ENCODE data around the gene NRAP. TPM values are rescaled to one million over a fixed set of nuclear protein-coding genes. Genes with fewer than 3 reads are reported as not detected.
A peak's percentile ranks its signal among the peaks of the same experiment; 100 is the strongest.

Gene NRAP
- polyA plus RNA-seq, 1 of the 3 experiments (the other 2 are of a cell fraction) = not detected

DNA sequence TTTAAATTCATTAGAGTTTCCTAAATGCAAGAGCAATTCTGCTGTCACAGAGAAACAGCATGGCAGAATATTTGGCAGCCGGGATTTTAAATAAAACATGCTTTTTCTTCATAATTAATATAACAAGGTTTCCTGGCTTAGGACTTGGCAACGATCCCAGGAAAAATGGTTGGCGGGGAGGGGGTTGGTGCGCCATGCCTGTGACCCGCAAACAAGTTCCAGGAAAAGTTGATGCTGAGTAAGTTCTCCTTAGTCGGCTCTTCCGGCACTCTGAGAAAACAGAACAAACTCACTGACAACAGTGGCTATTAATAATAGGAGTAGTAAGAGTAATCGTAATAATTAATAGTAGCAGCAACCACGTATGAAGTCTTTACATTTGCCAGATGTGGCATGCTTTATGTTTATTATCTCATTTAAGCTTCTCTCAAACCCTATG is 106.4 kb downstream of the NRAP start:
- no peaks in the 10 kb centered on the region for H4K20me1 ChIP-seq (ENCODE audit: insufficient read depth)
- TF ChIP-seq POLR2AphosphoS5 (IDR thresholded peaks at IDR 0.05; ENCODE audit: low read depth, low read length) = no peak
- TF ChIP-seq RCOR1 (IDR thresholded peaks at IDR 0.05; ENCODE audit: low read length) = 0 out of 2 replicates have a peak, but pooled peaks have one; percentile 25
- TF ChIP-seq NFIC (IDR thresholded peaks at IDR 0.05; ENCODE audit: borderline replicate concordance) = peak; percentile 75
- no peak for TF ChIP-seq GATA2 (CRISPR knock-in tag; IDR thresholded peaks at IDR 0.05)
- peak; percentile 32; the same call in 1 of the 2 replicates for TF ChIP-seq TCF12 (IDR thresholded peaks at IDR 0.05)
- TF ChIP-seq EP300 (IDR thresholded peaks at IDR 0.05; ENCODE audit: borderline replicate concordance in 1 of 2, low read depth in 1 of 2, low read length in 1 of 2) = peak in 1 of 2 experiments; percentile 37; a peak in 1 of 4 replicates
- TF ChIP-seq CHD2 (IDR thresholded peaks at IDR 0.05; ENCODE audit: low read length, partially characterized antibody) = peak; percentile 66
- TF ChIP-seq TEAD4 (IDR thresholded peaks at IDR 0.05; ENCODE audit: borderline replicate concordance, insufficient read depth) = no peak
- TF ChIP-seq MEF2A (IDR thresholded peaks at IDR 0.05; ENCODE audit: borderline replicate concordance, low read depth) = no peak
- TF ChIP-seq MXI1 (IDR thresholded peaks at IDR 0.05; ENCODE audit: low read depth, low read length) = peak; percentile 95
- TF ChIP-seq SIN3A (IDR thresholded peaks at IDR 0.05; ENCODE audit: borderline replicate concordance, low read depth, low read length) = no peak
- TF ChIP-seq PBX3 (IDR thresholded peaks at IDR 0.05) = no peak
- TF ChIP-seq TAF1 (IDR thresholded peaks at IDR 0.05; ENCODE audit: borderline replicate concordance, low read depth, low read length) = no peak
- 19% methylated on average over 8 of the region's 9 CpGs for WGBS (ENCODE audit: low lambda C conversion rate)

GRCh38 chr10:113555751-113556150 is 108.1 kb downstream of the NRAP start:
- no peaks in the 10 kb centered on the region for H3K9me3 ChIP-seq
- DNase-seq = no peak
- H3K9me2 ChIP-seq = no peaks in the 10 kb centered on the region
- POLR2A ChIA-PET = no interaction called here
- no peak overlapping the region for H3K27ac ChIP-seq (ENCODE audit: low read depth in 2 of 2, low read length in 1 of 2)
- H3K36me3 ChIP-seq (replicated peaks in 1 of 2; ENCODE audit: control insufficient read depth in 1 of 2, insufficient read depth in 2 of 2, low read length in 1 of 2) = no peaks in the 10 kb centered on the region
- no peak overlapping the region for H2AFZ ChIP-seq (ENCODE audit: low read depth)
- no peak overlapping the region for H3K9ac ChIP-seq
- CTCF ChIA-PET = interaction anchor here (2.6 to 3.3 kb wide), 2 partner anchors 7 to 35 kb away, joined by 14 to 19 read pairs; no protein-coding TSS in a partner anchor
- no peak for TF ChIP-seq SIN3A (IDR thresholded peaks at IDR 0.05; ENCODE audit: borderline replicate concordance, low read depth, low read length)
- TF ChIP-seq, protein P1, sequence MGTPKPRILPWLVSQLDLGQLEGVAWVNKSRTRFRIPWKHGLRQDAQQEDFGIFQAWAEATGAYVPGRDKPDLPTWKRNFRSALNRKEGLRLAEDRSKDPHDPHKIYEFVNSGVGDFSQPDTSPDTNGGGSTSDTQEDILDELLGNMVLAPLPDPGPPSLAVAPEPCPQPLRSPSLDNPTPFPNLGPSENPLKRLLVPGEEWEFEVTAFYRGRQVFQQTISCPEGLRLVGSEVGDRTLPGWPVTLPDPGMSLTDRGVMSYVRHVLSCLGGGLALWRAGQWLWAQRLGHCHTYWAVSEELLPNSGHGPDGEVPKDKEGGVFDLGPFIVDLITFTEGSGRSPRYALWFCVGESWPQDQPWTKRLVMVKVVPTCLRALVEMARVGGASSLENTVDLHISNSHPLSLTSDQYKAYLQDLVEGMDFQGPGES (IDR thresholded peaks at IDR 0.05; ENCODE audit: low read depth, low read length) = no peak
- no peak for TF ChIP-seq TEAD4 (IDR thresholded peaks at IDR 0.05; ENCODE audit: borderline replicate concordance, insufficient read depth)
- no peak for TF ChIP-seq RCOR1 (IDR thresholded peaks at IDR 0.05; ENCODE audit: low read length)
- TF ChIP-seq, protein P2, sequence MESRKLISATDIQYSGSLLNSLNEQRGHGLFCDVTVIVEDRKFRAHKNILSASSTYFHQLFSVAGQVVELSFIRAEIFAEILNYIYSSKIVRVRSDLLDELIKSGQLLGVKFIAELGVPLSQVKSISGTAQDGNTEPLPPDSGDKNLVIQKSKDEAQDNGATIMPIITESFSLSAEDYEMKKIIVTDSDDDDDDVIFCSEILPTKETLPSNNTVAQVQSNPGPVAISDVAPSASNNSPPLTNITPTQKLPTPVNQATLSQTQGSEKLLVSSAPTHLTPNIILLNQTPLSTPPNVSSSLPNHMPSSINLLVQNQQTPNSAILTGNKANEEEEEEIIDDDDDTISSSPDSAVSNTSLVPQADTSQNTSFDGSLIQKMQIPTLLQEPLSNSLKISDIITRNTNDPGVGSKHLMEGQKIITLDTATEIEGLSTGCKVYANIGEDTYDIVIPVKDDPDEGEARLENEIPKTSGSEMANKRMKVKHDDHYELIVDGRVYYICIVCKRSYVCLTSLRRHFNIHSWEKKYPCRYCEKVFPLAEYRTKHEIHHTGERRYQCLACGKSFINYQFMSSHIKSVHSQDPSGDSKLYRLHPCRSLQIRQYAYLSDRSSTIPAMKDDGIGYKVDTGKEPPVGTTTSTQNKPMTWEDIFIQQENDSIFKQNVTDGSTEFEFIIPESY (IDR thresholded peaks at IDR 0.05; ENCODE audit: borderline replicate concordance, low read depth) = no peak
- no peak for TF ChIP-seq SMC3 (IDR thresholded peaks at IDR 0.05; ENCODE audit: low read depth, low read length)
- no peak for TF ChIP-seq TCF12 (IDR thresholded peaks at IDR 0.05)
- no peak for TF ChIP-seq FOXM1 (IDR thresholded peaks at IDR 0.05; ENCODE audit: low read depth)
- TF ChIP-seq, protein P3, sequence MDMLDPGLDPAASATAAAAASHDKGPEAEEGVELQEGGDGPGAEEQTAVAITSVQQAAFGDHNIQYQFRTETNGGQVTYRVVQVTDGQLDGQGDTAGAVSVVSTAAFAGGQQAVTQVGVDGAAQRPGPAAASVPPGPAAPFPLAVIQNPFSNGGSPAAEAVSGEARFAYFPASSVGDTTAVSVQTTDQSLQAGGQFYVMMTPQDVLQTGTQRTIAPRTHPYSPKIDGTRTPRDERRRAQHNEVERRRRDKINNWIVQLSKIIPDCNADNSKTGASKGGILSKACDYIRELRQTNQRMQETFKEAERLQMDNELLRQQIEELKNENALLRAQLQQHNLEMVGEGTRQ (IDR thresholded peaks at IDR 0.05; ENCODE audit: borderline replicate concordance, low read depth, low read length) = no peak
- TF ChIP-seq RFX5 (IDR thresholded peaks at IDR 0.05; ENCODE audit: low read length) = no peak
- TF ChIP-seq RXRA (IDR thresholded peaks at IDR 0.05; ENCODE audit: borderline replicate concordance, low read depth) = no peak
- TF ChIP-seq NRF1 (IDR thresholded peaks at IDR 0.05; ENCODE audit: low read depth, low read length) = no peak
- no peaks in the 10 kb centered on the region for H3K79me2 ChIP-seq (ENCODE audit: insufficient read depth)
- H3K4me2 ChIP-seq = no peak overlapping the region
- no peak overlapping the region for H3K4me3 ChIP-seq (ENCODE audit: low read depth in 2 of 2, low read length in 1 of 2)
- no peaks in the 10 kb centered on the region for H3F3A ChIP-seq (replicated peaks; ENCODE audit: insufficient read depth)
- H3K4me1 ChIP-seq (ENCODE audit: control insufficient read depth in 1 of 2, insufficient read depth in 2 of 2, low read depth in 1 of 2, low read length in 1 of 2) = peaks cover 6 to 12% of the 10 kb centered on the region in 2 experiments; a peak in 3 of 4 replicates
- 56% methylated on average over 1 of the region's 1 CpG for WGBS (ENCODE audit: low lambda C conversion rate)
- H3K27me3 ChIP-seq (ENCODE audit: insufficient read depth) = no peaks in the 10 kb centered on the region
- no peaks in the 10 kb centered on the region for H4K20me1 ChIP-seq (ENCODE audit: insufficient read depth)

More for the DNA sequence above, 106.4 kb downstream of the NRAP start:
- no peak overlapping the region for H2AFZ ChIP-seq (ENCODE audit: low read depth)
- H3K9ac ChIP-seq = no peak overlapping the region
- H3K27me3 ChIP-seq (ENCODE audit: insufficient read depth) = no peaks in the 10 kb centered on the region
- ChIA-PET POLR2A (no interaction called here), CTCF (interaction anchor here (1.1 to 3.3 kb wide), 2 partner anchors 17 to 37 kb away, joined by 3 to 10 read pairs; no protein-coding TSS in a partner anchor)
- H3K27ac ChIP-seq (ENCODE audit: low read depth in 2 of 2, low read length in 1 of 2) = peak overlapping the region in 1 of 2 experiments; percentile 1; a peak in 2 of 4 replicates
- no peaks in the 10 kb centered on the region for H3F3A ChIP-seq (replicated peaks; ENCODE audit: insufficient read depth)
- peak; percentile 60 for DNase-seq
- H3K36me3 ChIP-seq (replicated peaks in 1 of 2; ENCODE audit: control insufficient read depth in 1 of 2, insufficient read depth in 2 of 2, low read length in 1 of 2) = no peaks in the 10 kb centered on the region
- H3K79me2 ChIP-seq (ENCODE audit: insufficient read depth) = no peaks in the 10 kb centered on the region
- H3K9me3 ChIP-seq = no peaks in the 10 kb centered on the region
- no peak overlapping the region for H3K4me3 ChIP-seq (ENCODE audit: low read depth in 2 of 2, low read length in 1 of 2)
- H3K9me2 ChIP-seq = no peaks in the 10 kb centered on the region
- H3K4me1 ChIP-seq (ENCODE audit: control insufficient read depth in 1 of 2, insufficient read depth in 2 of 2, low read depth in 1 of 2, low read length in 1 of 2) = peaks cover 6 to 12% of the 10 kb centered on the region in 2 experiments; a peak in 3 of 4 replicates
- peak overlapping the region; percentile 46; the same call in 1 of the 2 replicates for H3K4me2 ChIP-seq
